Breast epithelium (tissue), 3 donors: Measurements from ENCODE around the gene ATP7B.

ENCODE experiments used
- CTCF ChIP-seq, 3 donors: fragments of 450-650 bp; IDR thresholded peaks; one replicate each; pipeline ENCODE4 v1.5.1; 2016 to 2017; ENCODE audit warnings: antibody characterized with exemption in 3 of 3, mild to moderate bottlenecking in 3 of 3, moderate library complexity in 3 of 3
- POLR2A ChIP-seq: fragments of 450-650 bp; IDR thresholded peaks from one replicate; pipeline ENCODE4 v1.6.1; 2016; ENCODE audit warnings: antibody characterized with exemption, mild to moderate bottlenecking, moderate library complexity

- TF ChIP-seq CTCF (IDR thresholded peaks at IDR 0.05) (no peak), POLR2A (no peak)
Observed at GRCh38 chr13:51931606-51932005, 79.6 kb downstream of the ATP7B start.
